ENCODE measurements around the gene LRRC26. TPM values are rescaled to one million over a fixed set of nuclear protein-coding genes. Genes with fewer than 3 reads are reported as not detected.

The LRRC26 gene
- total and polyA plus RNA-seq, 5 donors from 2014 or later, result not detected

DNA sequence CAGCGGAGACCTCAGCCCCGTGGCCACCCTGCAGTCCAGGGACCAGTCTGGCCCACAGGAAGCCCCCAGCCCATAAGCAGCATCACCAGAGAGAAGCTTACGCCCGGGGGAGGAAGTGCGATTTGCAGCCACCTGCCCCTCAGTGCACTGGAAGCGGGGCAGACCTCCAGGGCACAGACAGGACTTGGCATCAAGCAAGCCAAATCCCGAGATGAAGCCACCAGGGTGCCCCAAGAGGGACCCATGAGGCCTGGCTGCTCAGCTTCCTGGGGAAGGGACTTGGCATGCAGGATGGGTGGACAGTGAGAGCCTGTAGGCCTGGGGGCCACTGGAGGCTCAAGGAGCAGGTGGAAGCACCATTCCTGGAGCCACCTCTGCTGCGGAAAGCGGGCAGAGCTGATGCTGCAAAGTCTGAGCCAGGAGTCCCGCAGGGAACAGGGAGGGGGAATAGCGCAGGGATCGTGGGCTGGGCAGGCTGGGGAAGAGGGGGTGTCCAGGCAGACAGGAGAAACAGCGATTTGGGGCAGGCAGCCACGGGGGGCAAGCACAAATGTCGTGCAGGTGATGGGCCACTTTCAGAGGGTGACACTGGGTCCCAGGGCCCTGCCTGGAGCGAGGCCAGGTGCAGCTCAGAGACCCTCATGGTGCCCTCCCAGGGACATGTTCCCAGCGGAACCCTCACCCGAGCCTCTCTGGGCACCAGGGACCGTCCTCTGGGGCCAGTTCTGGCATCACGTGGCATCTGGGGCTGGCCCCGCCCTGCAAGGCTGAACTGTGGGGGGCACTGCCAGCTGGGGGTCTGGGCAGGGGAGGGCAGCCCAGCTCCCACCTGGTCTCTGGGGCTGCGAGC lies 3.2 kb downstream of the LRRC26 start:
- peaks cover 23% of the 10 kb centered on the region for H3K27me3 Mint-ChIP-seq
- DNase-seq (no peak), ATAC-seq (ENCODE audit: low read depth in 2 of 2) (no peak)
- H3K27me3 ChIP-seq (ENCODE audit: control insufficient read depth, insufficient read depth, low read length), result no peaks in the 10 kb centered on the region
- peaks cover 16% of the 10 kb centered on the region for H3K4me1 ChIP-seq (ENCODE audit: control insufficient read depth, insufficient read depth, low read length, poor library complexity, severe bottlenecking)
- no peaks in the 10 kb centered on the region for H3K9me3 ChIP-seq (ENCODE audit: control insufficient read depth in 2 of 2, low read length in 2 of 2)
- no peak overlapping the region for H3K4me3 ChIP-seq (ENCODE audit: low read depth, low read length)
- H3K27ac ChIP-seq (ENCODE audit: insufficient read depth, low read length, poor library complexity, severe bottlenecking), result no peak overlapping the region
- H3K36me3 ChIP-seq (ENCODE audit: control insufficient read depth, insufficient read depth, low read length), result no peaks in the 10 kb centered on the region
- H3K36me3 Mint-ChIP-seq, result no peaks in the 10 kb centered on the region
- peak overlapping the region in 1 of 4 donors; percentile 70 for H3K4me3 Mint-ChIP-seq
- peaks cover 0 to 1% (median 0%) of the 10 kb centered on the region in 7 donors for H3K9me3 Mint-ChIP-seq
- no peak overlapping the region for H3K27ac Mint-ChIP-seq
- peaks cover 0 to 7% (median 0%) of the 10 kb centered on the region in 4 donors for H3K4me1 Mint-ChIP-seq

DNA sequence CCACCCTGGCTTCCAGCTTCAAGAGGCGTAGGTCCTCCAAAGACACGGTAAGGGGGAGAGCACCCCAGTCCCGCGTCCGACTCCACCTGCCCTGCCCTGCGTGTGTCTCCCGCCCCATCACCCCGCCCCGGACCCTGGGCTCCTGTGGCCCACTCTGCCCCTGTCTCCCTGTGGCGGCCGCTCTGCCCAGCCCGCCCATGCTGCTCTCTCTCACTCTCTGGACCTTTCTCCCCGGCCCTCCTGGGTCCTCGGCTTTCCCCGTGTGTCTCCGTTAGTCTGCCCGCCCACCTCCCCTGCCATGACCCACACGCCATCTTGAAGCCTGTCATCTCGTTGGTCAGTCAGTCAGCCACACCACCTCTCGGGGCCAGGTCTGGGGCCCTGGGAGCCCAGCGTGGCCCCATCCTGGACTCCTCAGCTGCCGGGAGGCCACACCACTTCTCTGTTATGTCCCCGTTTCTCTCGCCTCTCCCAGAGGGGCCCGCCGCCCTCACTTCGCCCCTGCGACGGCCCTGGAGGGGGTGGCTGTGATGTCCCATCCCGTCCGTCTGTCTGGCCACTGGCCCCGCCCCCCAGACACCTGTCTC lies 4.5 kb downstream of the LRRC26 start:
- H3K27ac Mint-ChIP-seq, result no peak overlapping the region
- H3K36me3 Mint-ChIP-seq, result no peaks in the 10 kb centered on the region
- H3K4me3 Mint-ChIP-seq, result no peak overlapping the region
- no peak for DNase-seq
- H3K27me3 ChIP-seq (ENCODE audit: control insufficient read depth, insufficient read depth, low read length), result no peaks in the 10 kb centered on the region
- peaks cover 18% of the 10 kb centered on the region for H3K27me3 Mint-ChIP-seq
- H3K4me1 Mint-ChIP-seq, result peaks cover 0 to 7% (median 0%) of the 10 kb centered on the region in 4 donors
- H3K27ac ChIP-seq (ENCODE audit: insufficient read depth, low read length, poor library complexity, severe bottlenecking), result no peak overlapping the region
- H3K9me3 ChIP-seq (ENCODE audit: control insufficient read depth in 2 of 2, low read length in 2 of 2), result no peaks in the 10 kb centered on the region
- H3K36me3 ChIP-seq (ENCODE audit: control insufficient read depth, insufficient read depth, low read length), result no peaks in the 10 kb centered on the region
- no peak overlapping the region for H3K4me3 ChIP-seq (ENCODE audit: low read depth, low read length)
- H3K4me1 ChIP-seq (ENCODE audit: control insufficient read depth, insufficient read depth, low read length, poor library complexity, severe bottlenecking), result peaks cover 16% of the 10 kb centered on the region
- ATAC-seq (ENCODE audit: low read depth in 2 of 2), result no peak
- H3K9me3 Mint-ChIP-seq, result peaks cover 0 to 1% (median 0%) of the 10 kb centered on the region in 7 donors

DNA sequence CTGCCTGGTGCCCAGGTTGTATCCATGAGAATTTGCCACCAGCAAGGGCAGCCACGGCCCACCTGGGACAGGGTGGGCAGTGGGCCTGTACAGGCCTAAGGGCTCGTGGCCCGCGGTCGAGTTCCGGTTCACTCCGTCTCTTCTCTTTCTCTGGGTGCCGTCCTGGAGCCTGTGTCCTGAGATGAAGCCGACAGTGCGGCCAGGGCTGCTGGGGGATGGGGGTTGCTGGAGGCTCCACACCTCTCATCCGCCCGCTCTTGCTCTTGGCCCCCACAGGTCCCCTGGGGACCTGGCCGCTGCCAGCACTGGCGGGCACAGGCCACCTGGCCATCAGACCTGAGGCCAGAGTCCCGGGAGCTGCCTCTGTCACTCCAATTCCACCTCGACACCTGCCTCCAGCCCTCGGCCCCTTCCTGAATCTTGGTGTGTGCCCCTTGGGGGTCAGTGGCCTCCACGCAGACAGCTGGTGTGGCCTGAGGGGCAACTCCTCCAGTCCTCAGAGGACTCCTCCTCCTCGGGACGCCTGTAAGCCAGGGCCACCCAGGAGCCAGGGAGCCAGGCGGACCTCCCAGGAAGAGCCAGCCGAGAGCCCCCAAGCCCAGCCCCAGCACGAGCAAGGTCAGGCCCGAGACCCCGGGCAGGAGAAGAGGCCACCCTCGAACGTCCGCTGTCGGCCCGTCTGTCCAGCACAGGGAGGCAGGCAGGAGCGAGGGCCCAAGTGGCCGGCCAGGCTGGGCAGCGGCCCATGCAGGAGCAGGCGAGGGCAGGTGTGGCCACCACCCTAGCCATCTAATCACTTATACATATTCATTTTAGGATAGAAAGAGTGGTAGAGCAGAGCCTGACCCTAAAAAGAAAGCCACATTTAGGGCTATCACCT lies 5.2 kb downstream of the LRRC26 start:
- Histone ChIP-seq H3K4me3 (ENCODE audit: low read depth, low read length) (no peak overlapping the region), H3K27ac (ENCODE audit: insufficient read depth, low read length, poor library complexity, severe bottlenecking) (no peak overlapping the region), H3K27me3 (ENCODE audit: control insufficient read depth, insufficient read depth, low read length) (no peaks in the 10 kb centered on the region), H3K36me3 (ENCODE audit: control insufficient read depth, insufficient read depth, low read length) (no peaks in the 10 kb centered on the region), H3K4me1 (ENCODE audit: control insufficient read depth, insufficient read depth, low read length, poor library complexity, severe bottlenecking) (peaks cover 14% of the 10 kb centered on the region), H3K9me3 (ENCODE audit: control insufficient read depth in 2 of 2, low read length in 2 of 2) (no peaks in the 10 kb centered on the region)
- DNase-seq (no peak), ATAC-seq (ENCODE audit: low read depth in 2 of 2) (no peak)
- Mint-ChIP-seq H3K36me3 (no peaks in the 10 kb centered on the region), H3K27me3 (peaks cover 22% of the 10 kb centered on the region), H3K4me3 (peak overlapping the region in 1 of 4 donors; percentile 51), H3K4me1 (peaks cover 0 to 7% (median 0%) of the 10 kb centered on the region in 4 donors), H3K9me3 (peaks cover 0 to 1% (median 0%) of the 10 kb centered on the region in 7 donors), H3K27ac (no peak overlapping the region)

DNA sequence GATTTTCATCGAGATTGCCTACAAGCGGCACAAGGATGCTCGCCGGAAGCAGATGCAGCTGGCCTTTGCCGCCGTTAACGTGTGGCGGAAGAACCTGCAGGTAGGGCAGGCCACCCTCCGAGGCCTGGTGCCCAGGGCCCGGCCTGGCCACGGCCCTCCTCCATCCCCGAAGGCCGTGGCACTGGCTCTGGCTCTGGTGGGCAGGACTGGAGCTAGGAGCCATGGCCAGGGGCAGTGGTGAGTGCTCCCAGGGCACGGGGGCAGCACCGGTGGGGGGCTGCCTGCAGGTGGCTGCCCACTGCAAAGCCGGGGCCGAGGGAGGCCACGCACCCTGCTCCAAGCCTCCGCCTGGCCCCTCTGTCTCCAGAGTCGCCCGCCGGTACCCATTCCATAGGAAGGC lies 6.0 kb downstream of the LRRC26 start:
- Mint-ChIP-seq H3K27me3 (peaks cover 23% of the 10 kb centered on the region), H3K36me3 (no peaks in the 10 kb centered on the region), H3K4me3 (no peak overlapping the region), H3K27ac (no peak overlapping the region), H3K9me3 (peaks cover 0 to 1% (median 0%) of the 10 kb centered on the region in 7 donors), H3K4me1 (peaks cover 0 to 13% (median 0%) of the 10 kb centered on the region in 4 donors)
- H3K27ac ChIP-seq (ENCODE audit: insufficient read depth, low read length, poor library complexity, severe bottlenecking), result no peak overlapping the region
- no peaks in the 10 kb centered on the region for H3K36me3 ChIP-seq (ENCODE audit: control insufficient read depth, insufficient read depth, low read length)
- H3K4me1 ChIP-seq (ENCODE audit: control insufficient read depth, insufficient read depth, low read length, poor library complexity, severe bottlenecking), result peaks cover 8% of the 10 kb centered on the region
- H3K4me3 ChIP-seq (ENCODE audit: low read depth, low read length), result no peak overlapping the region
- no peaks in the 10 kb centered on the region for H3K9me3 ChIP-seq (ENCODE audit: control insufficient read depth in 2 of 2, low read length in 2 of 2)
- no peak for ATAC-seq (ENCODE audit: low read depth in 2 of 2)
- DNase-seq, result no peak
- H3K27me3 ChIP-seq (ENCODE audit: control insufficient read depth, insufficient read depth, low read length), result peaks cover under 1% of the 10 kb centered on the region

DNA sequence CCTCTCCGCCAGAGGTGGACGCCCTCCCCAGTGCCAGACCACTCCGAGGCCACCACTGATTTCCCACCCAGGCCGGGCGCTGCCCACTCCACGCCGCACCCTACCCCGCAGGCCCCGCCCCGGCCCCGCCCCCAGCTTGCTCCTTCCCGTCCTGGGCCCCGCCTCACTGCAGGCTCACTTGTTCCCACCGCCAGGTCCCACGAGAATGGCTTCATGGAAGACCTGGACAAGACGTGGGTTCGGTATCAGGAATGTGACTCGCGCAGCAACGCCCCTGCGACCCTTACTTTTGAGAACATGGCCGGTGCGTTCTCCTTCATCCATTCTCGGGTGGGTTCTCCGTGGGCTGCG lies 6.5 kb downstream of the LRRC26 start:
- Histone ChIP-seq H3K27ac (ENCODE audit: insufficient read depth, low read length, poor library complexity, severe bottlenecking) (no peak overlapping the region), H3K4me3 (ENCODE audit: low read depth, low read length) (no peak overlapping the region), H3K4me1 (ENCODE audit: control insufficient read depth, insufficient read depth, low read length, poor library complexity, severe bottlenecking) (peaks cover 12% of the 10 kb centered on the region), H3K36me3 (ENCODE audit: control insufficient read depth, insufficient read depth, low read length) (no peaks in the 10 kb centered on the region), H3K9me3 (ENCODE audit: control insufficient read depth in 2 of 2, low read length in 2 of 2) (no peaks in the 10 kb centered on the region), H3K27me3 (ENCODE audit: control insufficient read depth, insufficient read depth, low read length) (peaks cover 2% of the 10 kb centered on the region)
- no peaks in the 10 kb centered on the region for H3K36me3 Mint-ChIP-seq
- peaks cover 0 to 1% (median 0%) of the 10 kb centered on the region in 7 donors for H3K9me3 Mint-ChIP-seq
- H3K4me3 Mint-ChIP-seq, result no peak overlapping the region
- H3K27ac Mint-ChIP-seq, result peak overlapping the region in 1 of 3 donors; percentile 56
- H3K27me3 Mint-ChIP-seq, result peaks cover 28% of the 10 kb centered on the region
- peaks cover 0 to 17% (median under 1%) of the 10 kb centered on the region in 4 donors for H3K4me1 Mint-ChIP-seq
- DNase-seq (no peak), ATAC-seq (ENCODE audit: low read depth in 2 of 2) (no peak)

DNA sequence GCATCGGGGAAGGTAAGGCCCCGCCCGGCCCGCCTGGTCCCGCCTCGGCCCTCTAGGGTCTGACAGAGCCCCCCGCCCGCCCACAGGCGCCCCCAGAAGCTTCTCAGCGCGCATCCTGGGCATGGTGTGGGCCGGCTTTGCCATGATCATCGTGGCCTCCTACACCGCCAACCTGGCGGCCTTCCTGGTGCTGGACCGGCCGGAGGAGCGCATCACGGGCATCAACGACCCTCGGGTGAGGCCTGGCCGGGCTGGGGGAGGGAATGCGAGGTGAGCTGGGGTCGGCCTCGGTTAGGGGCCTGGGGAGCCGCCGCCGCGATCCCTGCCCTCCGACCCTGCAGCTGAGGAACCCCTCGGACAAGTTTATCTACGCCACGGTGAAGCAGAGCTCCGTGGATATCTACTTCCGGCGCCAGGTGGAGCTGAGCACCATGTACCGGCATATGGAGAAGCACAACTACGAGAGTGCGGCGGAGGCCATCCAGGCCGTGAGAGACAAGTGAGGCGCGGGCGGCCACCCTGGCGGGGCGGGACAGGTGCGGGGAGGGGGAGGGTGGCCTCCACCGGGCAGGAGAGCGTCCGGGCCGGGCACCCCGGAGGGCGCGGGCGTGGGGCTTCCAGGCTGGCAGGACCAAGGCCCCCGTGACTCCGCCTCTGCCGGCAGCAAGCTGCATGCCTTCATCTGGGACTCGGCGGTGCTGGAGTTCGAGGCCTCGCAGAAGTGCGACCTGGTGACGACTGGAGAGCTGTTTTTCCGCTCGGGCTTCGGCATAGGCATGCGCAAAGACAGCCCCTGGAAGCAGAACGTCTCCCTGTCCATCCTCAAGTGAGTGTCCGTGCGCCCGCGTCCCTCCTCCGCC lies 7.1 kb downstream of the LRRC26 start:
- Mint-ChIP-seq H3K27me3 (peaks cover 32% of the 10 kb centered on the region), H3K36me3 (no peaks in the 10 kb centered on the region), H3K4me3 (peak overlapping the region in 2 of 4 donors; percentile 52 to 74), H3K4me1 (peaks cover 0 to 23% (median 3%) of the 10 kb centered on the region in 4 donors), H3K9me3 (peaks cover 0 to 1% (median 0%) of the 10 kb centered on the region in 7 donors), H3K27ac (no peak overlapping the region)
- ATAC-seq (ENCODE audit: low read depth in 2 of 2) (peak in 1 of 2 donors; percentile 38), DNase-seq (no peak)
- H3K27ac ChIP-seq (ENCODE audit: insufficient read depth, low read length, poor library complexity, severe bottlenecking), result no peak overlapping the region
- peaks cover 7% of the 10 kb centered on the region for H3K4me1 ChIP-seq (ENCODE audit: control insufficient read depth, insufficient read depth, low read length, poor library complexity, severe bottlenecking)
- no peak overlapping the region for H3K4me3 ChIP-seq (ENCODE audit: low read depth, low read length)
- peaks cover 7% of the 10 kb centered on the region for H3K27me3 ChIP-seq (ENCODE audit: control insufficient read depth, insufficient read depth, low read length)
- H3K9me3 ChIP-seq (ENCODE audit: control insufficient read depth in 2 of 2, low read length in 2 of 2), result no peaks in the 10 kb centered on the region
- no peaks in the 10 kb centered on the region for H3K36me3 ChIP-seq (ENCODE audit: control insufficient read depth, insufficient read depth, low read length)
